ENCODE results near the gene PPIE. TPM values are rescaled to one million over a fixed set of nuclear protein-coding genes. Genes with fewer than 3 reads are reported as not detected.

Gene PPIE
- total and polyA plus RNA-seq, 2 of the 4 experiments (the other 2 are of a cell fraction): 40.9 to 68.1 TPM

- WGBS, 2 experiments (ENCODE audit: extremely low coverage in 2 of 2, insufficient read length in 1 of 2): 81% methylated on average over 3 of the region's 12 CpGs; no CpG with 5 or more reads in 1 of the 2 experiments
- no peaks in the 10 kb centered on the region for H4K20me1 ChIP-seq (ENCODE audit: insufficient read depth, low read length)
- no TSS peak for BruUV-seq (replicated peaks)
- DNase-seq (no peak), ATAC-seq (ENCODE audit: low read depth) (no peak)
- H3K9me3 ChIP-seq (ENCODE audit: control insufficient read depth, insufficient read depth, low read length): no peaks in the 10 kb centered on the region
- intact Hi-C loops (cut with micrococcal nuclease) (no loop called here), in situ Hi-C loops (cut with MboI; ENCODE audit: low sequenced_read_pairs) (no loop called here), dilution Hi-C loops (cut with HindIII; ENCODE audit: low sequenced_read_pairs, unreplicated experiment) (no loop called here)
- CTCF ChIA-PET: no interaction called here
- H3K27ac ChIP-seq (ENCODE audit: insufficient read depth, low read length): no peak overlapping the region
- POLR2A ChIA-PET (ENCODE audit: unreplicated experiment): no interaction called here
- H2AK5ac ChIP-seq (ENCODE audit: low read depth, low read length): no peak overlapping the region
- no peak overlapping the region for H3K4me2 ChIP-seq (ENCODE audit: low read depth, low read length)
- no peak overlapping the region for H3K23ac ChIP-seq (ENCODE audit: low read depth, low read length)
- H3K27me3 ChIP-seq (ENCODE audit: control insufficient read depth, insufficient read depth, low read length): peaks cover 24% of the 10 kb centered on the region
- no peaks in the 10 kb centered on the region for H3K9me1 ChIP-seq (ENCODE audit: insufficient read depth, low read length)
- no peaks in the 10 kb centered on the region for H3K79me1 ChIP-seq (ENCODE audit: low read depth in 1 of 2, low read length in 2 of 2)
- TF ChIP-seq POLR2A (IDR thresholded peaks at IDR 0.05; ENCODE audit: low read depth, low read length) (no peak), SMC3 (IDR thresholded peaks at IDR 0.05; ENCODE audit: low read depth, low read length) (no peak), ELK1 (IDR thresholded peaks at IDR 0.05; ENCODE audit: borderline replicate concordance, low read depth, low read length) (no peak), RCOR1 (IDR thresholded peaks at IDR 0.05; ENCODE audit: insufficient replicate concordance, low read length) (no peak), CTCF (conservative IDR thresholded peaks at IDR 0.05; ENCODE audit: low read depth, low read length) (no peak), CEBPB (IDR thresholded peaks at IDR 0.05; ENCODE audit: low read depth, low read length) (no peak), MAFK (IDR thresholded peaks at IDR 0.05; ENCODE audit: low read depth, low read length) (no peak), RAD21 (IDR thresholded peaks at IDR 0.05; ENCODE audit: low read length) (no peak)
- H2BK5ac ChIP-seq (ENCODE audit: low read depth, low read length, poor library complexity, severe bottlenecking): no peak overlapping the region
- H3K4ac ChIP-seq (ENCODE audit: low read depth, low read length): no peak overlapping the region
- no peak overlapping the region for H3K56ac ChIP-seq (ENCODE audit: extremely low read depth, insufficient read depth, low read length)
- H2BK15ac ChIP-seq (ENCODE audit: low read depth, low read length): no peak overlapping the region
- H2AFZ ChIP-seq (replicated peaks; ENCODE audit: low read length, poor library complexity): no peak overlapping the region
- no peak overlapping the region for H4K8ac ChIP-seq (ENCODE audit: low read depth in 2 of 2, low read length in 2 of 2)
- H2BK20ac ChIP-seq (ENCODE audit: low read depth, low read length): no peak overlapping the region
- no peak overlapping the region for H3K18ac ChIP-seq (ENCODE audit: low read depth, low read length)
- no peak overlapping the region for H4K5ac ChIP-seq (ENCODE audit: low read depth, low read length)
- no peaks in the 10 kb centered on the region for H3K4me1 ChIP-seq (ENCODE audit: control insufficient read depth, insufficient read depth, low read length)
- no peak overlapping the region for H3K14ac ChIP-seq (replicated peaks; ENCODE audit: low read depth, low read length)
- no peak overlapping the region for H3K4me3 ChIP-seq (ENCODE audit: insufficient read depth, low read depth, low read length)
- H3K36me3 ChIP-seq (ENCODE audit: control insufficient read depth, insufficient read depth, low read length): no peaks in the 10 kb centered on the region
- no peak overlapping the region for H3K9ac ChIP-seq (ENCODE audit: low read depth, low read length)
- no peak overlapping the region for H4K91ac ChIP-seq (ENCODE audit: insufficient read depth, low read depth, low read length)
- H2BK120ac ChIP-seq (ENCODE audit: low read depth, low read length): no peak overlapping the region
- H2AK9ac ChIP-seq (replicated peaks; ENCODE audit: low read depth, low read length, poor library complexity): no peak overlapping the region
Observed at GRCh38 chr1:39776400-39776713, 37.7 kb downstream of the PPIE start.

Measured in IMR-90 (cell line).